ENCODE results near the gene SRBD1. TPM values are rescaled to one million over a fixed set of nuclear protein-coding genes. Genes with fewer than 3 reads are reported as not detected.

SRBD1 gene
- polyA plus RNA-seq, 1 donor from 2014 or later = 5.3 TPM

- TF ChIP-seq EZH2 (IDR thresholded peaks at IDR 0.05; ENCODE audit: borderline replicate concordance, insufficient read depth, low read length, poor library complexity, severe bottlenecking) = no peak
- no peak for TF ChIP-seq MXI1 (conservative IDR thresholded peaks at IDR 0.05; ENCODE audit: poor library complexity, severe bottlenecking)
- peak; percentile 80 for TF ChIP-seq EP300 (conservative IDR thresholded peaks at IDR 0.05; ENCODE audit: poor library complexity, severe bottlenecking)
- TF ChIP-seq, protein P1, sequence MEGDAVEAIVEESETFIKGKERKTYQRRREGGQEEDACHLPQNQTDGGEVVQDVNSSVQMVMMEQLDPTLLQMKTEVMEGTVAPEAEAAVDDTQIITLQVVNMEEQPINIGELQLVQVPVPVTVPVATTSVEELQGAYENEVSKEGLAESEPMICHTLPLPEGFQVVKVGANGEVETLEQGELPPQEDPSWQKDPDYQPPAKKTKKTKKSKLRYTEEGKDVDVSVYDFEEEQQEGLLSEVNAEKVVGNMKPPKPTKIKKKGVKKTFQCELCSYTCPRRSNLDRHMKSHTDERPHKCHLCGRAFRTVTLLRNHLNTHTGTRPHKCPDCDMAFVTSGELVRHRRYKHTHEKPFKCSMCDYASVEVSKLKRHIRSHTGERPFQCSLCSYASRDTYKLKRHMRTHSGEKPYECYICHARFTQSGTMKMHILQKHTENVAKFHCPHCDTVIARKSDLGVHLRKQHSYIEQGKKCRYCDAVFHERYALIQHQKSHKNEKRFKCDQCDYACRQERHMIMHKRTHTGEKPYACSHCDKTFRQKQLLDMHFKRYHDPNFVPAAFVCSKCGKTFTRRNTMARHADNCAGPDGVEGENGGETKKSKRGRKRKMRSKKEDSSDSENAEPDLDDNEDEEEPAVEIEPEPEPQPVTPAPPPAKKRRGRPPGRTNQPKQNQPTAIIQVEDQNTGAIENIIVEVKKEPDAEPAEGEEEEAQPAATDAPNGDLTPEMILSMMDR (IDR thresholded peaks at IDR 0.05; ENCODE audit: poor library complexity, severe bottlenecking) = no peak
- H3F3A ChIP-seq (ENCODE audit: insufficient read depth, low read length, poor library complexity, severe bottlenecking) = no peaks in the 10 kb centered on the region
- H3K4me2 ChIP-seq (ENCODE audit: low read length) = no peak overlapping the region
- no peak overlapping the region for H3K4me3 ChIP-seq (ENCODE audit: low read length)
- no peaks in the 10 kb centered on the region for H3K9me3 ChIP-seq (ENCODE audit: low read length)
- no peak overlapping the region for H3K9ac ChIP-seq (ENCODE audit: low read length)
- no peaks in the 10 kb centered on the region for H4K20me1 ChIP-seq (ENCODE audit: insufficient read depth)
- no peak overlapping the region for H3K27ac ChIP-seq (ENCODE audit: low read length)
- no peaks in the 10 kb centered on the region for H3K36me3 ChIP-seq (ENCODE audit: insufficient read depth, low read length)
- no peaks in the 10 kb centered on the region for H3K79me2 ChIP-seq (replicated peaks; ENCODE audit: insufficient read depth, low read length)
- H3K27me3 ChIP-seq (ENCODE audit: insufficient read depth, low read depth, low read length) = no peaks in the 10 kb centered on the region
- no peaks in the 10 kb centered on the region for H3K9me2 ChIP-seq (ENCODE audit: insufficient read depth, low read length)
- H2AFZ ChIP-seq (ENCODE audit: low read depth, low read length) = no peak overlapping the region
Measured at GRCh38 chr2:45551862-45552261, 59.2 kb downstream of the SRBD1 start.

GRCh38 chr2:45545943-45546342 lies 65.1 kb downstream of the SRBD1 start:
- Histone ChIP-seq H2AFZ (ENCODE audit: low read depth, low read length) (no peak overlapping the region), H3K9me2 (ENCODE audit: insufficient read depth, low read length) (no peaks in the 10 kb centered on the region), H3K27me3 (ENCODE audit: insufficient read depth, low read depth, low read length) (no peaks in the 10 kb centered on the region), H3K4me2 (ENCODE audit: low read length) (no peak overlapping the region), H3F3A (ENCODE audit: insufficient read depth, low read length, poor library complexity, severe bottlenecking) (no peaks in the 10 kb centered on the region), H3K9ac (ENCODE audit: low read length) (no peak overlapping the region), H3K27ac (ENCODE audit: low read length) (no peak overlapping the region), H3K9me3 (ENCODE audit: low read length) (no peaks in the 10 kb centered on the region), H3K79me2 (replicated peaks; ENCODE audit: insufficient read depth, low read length) (no peaks in the 10 kb centered on the region), H4K20me1 (ENCODE audit: insufficient read depth) (no peaks in the 10 kb centered on the region), H3K36me3 (ENCODE audit: insufficient read depth, low read length) (no peaks in the 10 kb centered on the region), H3K4me3 (ENCODE audit: low read length) (no peak overlapping the region)
- TF ChIP-seq TAF1 (IDR thresholded peaks at IDR 0.05; ENCODE audit: low read depth) = no peak
- TF ChIP-seq SMC3 (conservative IDR thresholded peaks at IDR 0.05; ENCODE audit: poor library complexity) = no peak
- TF ChIP-seq REST (IDR thresholded peaks at IDR 0.05; ENCODE audit: borderline replicate concordance) = no peak
- TF ChIP-seq EP300 (conservative IDR thresholded peaks at IDR 0.05; ENCODE audit: poor library complexity, severe bottlenecking) = no peak
- no peak for TF ChIP-seq EZH2 (IDR thresholded peaks at IDR 0.05; ENCODE audit: borderline replicate concordance, insufficient read depth, low read length, poor library complexity, severe bottlenecking)
- no peak for TF ChIP-seq POLR2AphosphoS5 (IDR thresholded peaks at IDR 0.05)
- TF ChIP-seq, protein P1 (IDR thresholded peaks at IDR 0.05; ENCODE audit: poor library complexity, severe bottlenecking) = no peak
- no peak for TF ChIP-seq MXI1 (conservative IDR thresholded peaks at IDR 0.05; ENCODE audit: poor library complexity, severe bottlenecking)
- no peak for TF ChIP-seq RAD21 (conservative IDR thresholded peaks at IDR 0.05)

Data from neural cell (in vitro differentiated cells).